Measurements from ENCODE around the gene CASS4. TPM values are rescaled to one million over a fixed set of nuclear protein-coding genes. Genes with fewer than 3 reads are reported as not detected.

Gene CASS4
- total and polyA plus RNA-seq, 9 of the 15 experiments (the other 6 are each of a cell fraction or from before 2014, with no cell fraction given) = 8.1 to 53.8 (median 26.7) TPM

GRCh38 chr20:56437196-56437960, 25.3 kb downstream of the CASS4 start:
- Histone ChIP-seq H3K9ac (ENCODE audit: insufficient read depth in 1 of 2, low read depth in 2 of 2, low read length in 2 of 2) (no peak overlapping the region; a peak in 1 of 4 replicates), H4K20me1 (replicated peaks; ENCODE audit: control insufficient read depth, insufficient read depth, low read length) (no peaks in the 10 kb centered on the region; the same call in 1 of the 2 replicates), H3K9me3 (replicated peaks; ENCODE audit: control insufficient read depth, insufficient read depth, low read depth, low read length) (no peaks in the 10 kb centered on the region), H3K4me3 (no peak overlapping the region), H3K9me1 (ENCODE audit: control insufficient read depth, insufficient read depth, low read length) (no peaks in the 10 kb centered on the region), H3K36me3 (ENCODE audit: control insufficient read depth, insufficient read depth, low read length) (peaks cover 87% of the 10 kb centered on the region), H3K27me3 (ENCODE audit: control insufficient read depth in 2 of 2, insufficient read depth in 2 of 2, low read length in 2 of 2) (no peaks in the 10 kb centered on the region), H3K27ac (ENCODE audit: extremely low read depth, low read depth, low read length) (no peak overlapping the region), H3K79me2 (ENCODE audit: control insufficient read depth, insufficient read depth, low read length) (peaks cover 54% of the 10 kb centered on the region), H3K4me1 (replicated peaks in 1 of 2; ENCODE audit: control insufficient read depth in 2 of 2, insufficient read depth in 2 of 2, low read length in 2 of 2) (peaks cover 0 to 5% of the 10 kb centered on the region in 2 experiments; a peak in 2 of 5 replicates), H2AFZ (ENCODE audit: low read depth, low read length) (no peak overlapping the region), H3K4me2 (ENCODE audit: insufficient read depth, low read length) (no peak overlapping the region)
- intact Hi-C loops (cut with micrococcal nuclease) = no loop called here
- in situ Hi-C loops (cut with MboI) = no loop called here
- FAIRE-seq (no peak), ATAC-seq (no peak), DNase-seq (ENCODE audit: extremely low read depth in 1 of 4, low spot score in 3 of 4) (no peak)
- 89% methylated on average over 16 of the region's 20 CpGs for WGBS (ENCODE audit: insufficient coverage, low coverage, missing lambda C conversion rate)
- ChIA-PET CTCF (ENCODE audit: low intra/inter-chr PET ratio) (no interaction called here), POLR2A (interaction anchor here (0.6 to 1.4 kb wide), 3 partner anchors 8 to 17 kb away, joined by 3 to 4 read pairs (median 4); no protein-coding TSS in a partner anchor)
- no TSS peak for BruUV-seq (replicated peaks)
- TF ChIP-seq POLR2G (IDR thresholded peaks at IDR 0.05; ENCODE audit: low read depth, low read length) (peak; percentile 44; the same call in 1 of the 2 replicates), ATF7 (IDR thresholded peaks at IDR 0.05) (no peak), NONO (IDR thresholded peaks at IDR 0.05; ENCODE audit: low read depth in 2 of 2, low read length in 1 of 2) (no peak), KAT2B (IDR thresholded peaks at IDR 0.05; ENCODE audit: low read depth, low read length) (no peak), HDAC6 (IDR thresholded peaks at IDR 0.05; ENCODE audit: low read depth, low read length) (no peak), RBFOX2 (IDR thresholded peaks at IDR 0.05; ENCODE audit: low read depth, low read length) (0 out of 2 replicates have a peak, but pooled peaks have one; percentile 13)
